Activated B cell treated with CpG ODN at 0.5 μM for 24 hours (primary cell): ENCODE results near the gene TBC1D7. TPM values are rescaled to one million over a fixed set of nuclear protein-coding genes. Genes with fewer than 3 reads are reported as not detected.
A peak's percentile ranks its signal among the peaks of the same experiment; 100 is the strongest.

Source experiments
- ATAC-seq: fragments of 200-7000 bp; cut with Tn5 transposase; one replicate; pipeline ENCODE4 v1.10.0; 2021; ENCODE audit warnings: low read depth, mild to moderate bottlenecking, moderate library complexity
- CTCF ChIA-PET: fragments of 350-600 bp; sonication (Branson Sonifier 250); formaldehyde crosslinking; loops from one replicate; lab custom pipeline; 2021; ENCODE audit warnings: antibody characterized with exemption; lab: Charles Lee
- POLR2A ChIA-PET: fragments of 350-600 bp; sonication (Branson Sonifier 250); formaldehyde crosslinking; loops from one replicate; lab custom pipeline; 2021; ENCODE audit warnings: antibody characterized with exemption; lab: Charles Lee
- DNase-seq: peaks from one replicate; pipeline ENCODE4 v3.0.0; 2022
- H3K27ac Mint-ChIP-seq: one replicate; pipeline ENCODE4 v1.8.0; 2020; ENCODE audit warnings: mixed read lengths
- H3K27me3 Mint-ChIP-seq: one replicate; pipeline ENCODE4 v1.8.0; 2021; ENCODE audit warnings: mixed read lengths
- H3K36me3 Mint-ChIP-seq: one replicate; pipeline ENCODE4 v1.8.0; 2021; ENCODE audit warnings: low read depth, mixed read lengths
- H3K4me1 Mint-ChIP-seq: one replicate; pipeline ENCODE4 v1.8.0; 2021; ENCODE audit warnings: mixed read lengths
- H3K4me3 Mint-ChIP-seq: one replicate; pipeline ENCODE4 v1.8.0; 2020; ENCODE audit warnings: mild to moderate bottlenecking, mixed read lengths
- H3K9me3 Mint-ChIP-seq: one replicate; pipeline ENCODE4 v1.8.0; 2020; ENCODE audit warnings: mixed read lengths
- intact Hi-C: fragments of 100-400 bp; cut with micrococcal nuclease; formaldehyde crosslinking; loops from one replicate; pipeline ENCODE4 v1.15.1; 2024
- total RNA-seq: library from RNA; stranded (reverse); gene quantifications from 2 replicates; pipeline ENCODE4 v1.2.3, GENCODE V29; 2022
- TF ChIP-seq, protein P1 (sequence below): fragments of 200-600 bp; IDR thresholded peaks from one replicate; pipeline ENCODE4 v1.8.0; 2022; ENCODE audit warnings: antibody characterized with exemption, mild to moderate bottlenecking

The TBC1D7 gene
- total RNA-seq, 1 donor from 2014 or later, result 18.5 TPM

DNA sequence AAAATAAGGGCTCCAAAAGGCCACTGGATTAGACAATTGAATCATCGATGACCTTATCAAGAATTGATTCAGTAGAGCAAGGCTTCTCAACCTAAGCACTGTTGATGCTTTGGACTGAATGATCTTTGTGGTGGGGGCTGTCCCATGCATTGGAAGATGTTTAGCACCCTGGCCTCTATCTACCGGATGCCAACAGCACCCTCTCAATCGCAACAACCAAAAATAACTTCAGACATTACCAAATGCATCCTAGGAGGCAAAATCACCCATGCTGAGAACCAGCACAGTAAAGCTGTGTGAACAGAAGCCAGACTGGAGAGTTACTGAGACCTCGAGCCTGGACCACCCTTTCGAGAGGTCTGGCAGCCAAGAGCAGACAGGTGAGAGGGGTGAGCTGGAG is 67.5 kb downstream of the TBC1D7 start:
- ATAC-seq (peak; percentile 6), DNase-seq (no peak)
- TF ChIP-seq, protein P1, sequence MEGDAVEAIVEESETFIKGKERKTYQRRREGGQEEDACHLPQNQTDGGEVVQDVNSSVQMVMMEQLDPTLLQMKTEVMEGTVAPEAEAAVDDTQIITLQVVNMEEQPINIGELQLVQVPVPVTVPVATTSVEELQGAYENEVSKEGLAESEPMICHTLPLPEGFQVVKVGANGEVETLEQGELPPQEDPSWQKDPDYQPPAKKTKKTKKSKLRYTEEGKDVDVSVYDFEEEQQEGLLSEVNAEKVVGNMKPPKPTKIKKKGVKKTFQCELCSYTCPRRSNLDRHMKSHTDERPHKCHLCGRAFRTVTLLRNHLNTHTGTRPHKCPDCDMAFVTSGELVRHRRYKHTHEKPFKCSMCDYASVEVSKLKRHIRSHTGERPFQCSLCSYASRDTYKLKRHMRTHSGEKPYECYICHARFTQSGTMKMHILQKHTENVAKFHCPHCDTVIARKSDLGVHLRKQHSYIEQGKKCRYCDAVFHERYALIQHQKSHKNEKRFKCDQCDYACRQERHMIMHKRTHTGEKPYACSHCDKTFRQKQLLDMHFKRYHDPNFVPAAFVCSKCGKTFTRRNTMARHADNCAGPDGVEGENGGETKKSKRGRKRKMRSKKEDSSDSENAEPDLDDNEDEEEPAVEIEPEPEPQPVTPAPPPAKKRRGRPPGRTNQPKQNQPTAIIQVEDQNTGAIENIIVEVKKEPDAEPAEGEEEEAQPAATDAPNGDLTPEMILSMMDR, result no peak
- intact Hi-C loops, result loop anchor here (1.0 kb wide), 4 partner anchors 11 to 67 kb away; partner anchors contain the start of gene TBC1D7
- peaks cover 92% of the 10 kb centered on the region for H3K4me1 Mint-ChIP-seq
- CTCF ChIA-PET, result interaction anchor here (1.0 to 1.6 kb wide), 6 partner anchors 12 to 79 kb away, joined by 3 to 8 read pairs (median 4); no protein-coding TSS in a partner anchor
- H3K36me3 Mint-ChIP-seq, result peaks cover 3% of the 10 kb centered on the region
- peak overlapping the region; percentile 75 for H3K27ac Mint-ChIP-seq
- H3K4me3 Mint-ChIP-seq, result peak overlapping the region; percentile 74
- POLR2A ChIA-PET, result interaction anchor here (1.0 to 5.2 kb wide), 10 partner anchors 12 to 354 kb away, joined by 3 to 101 read pairs (median 6); partner anchors contain the start of genes NOL7 and TBC1D7
- no peaks in the 10 kb centered on the region for H3K27me3 Mint-ChIP-seq
- H3K9me3 Mint-ChIP-seq, result peaks cover 5% of the 10 kb centered on the region

DNA sequence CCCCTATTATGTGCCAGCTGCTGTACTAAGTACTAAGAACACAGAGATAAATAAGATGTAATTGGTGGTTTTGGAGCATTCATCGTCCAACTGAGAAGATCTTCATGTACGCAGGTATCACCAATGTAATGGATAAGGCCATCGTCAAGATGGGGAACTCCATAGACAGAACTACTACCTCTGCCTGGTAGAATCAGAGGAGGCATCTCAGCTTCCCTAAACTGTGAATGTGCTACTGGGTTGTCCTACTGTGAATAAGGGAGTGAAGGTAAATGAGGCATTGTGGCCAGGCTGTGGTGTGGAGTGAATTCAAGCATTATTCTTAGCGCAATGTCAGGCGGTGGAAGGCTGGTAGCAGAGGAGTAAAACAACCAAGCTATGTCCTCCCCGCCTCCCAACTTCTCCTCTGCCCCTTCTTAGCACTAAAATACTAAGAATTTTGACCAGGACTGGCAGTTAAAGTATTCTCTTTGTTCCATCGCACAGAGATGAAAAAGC is 68.2 kb downstream of the TBC1D7 start:
- H3K27ac Mint-ChIP-seq, result peak overlapping the region; percentile 75
- H3K4me1 Mint-ChIP-seq, result peaks cover 90% of the 10 kb centered on the region
- peak overlapping the region; percentile 74 for H3K4me3 Mint-ChIP-seq
- TF ChIP-seq, protein P1, result no peak
- no peaks in the 10 kb centered on the region for H3K27me3 Mint-ChIP-seq
- CTCF ChIA-PET, result interaction anchor here (1.3 to 1.6 kb wide), 3 partner anchors 13 to 80 kb away, joined by 3 to 8 read pairs (median 4); no protein-coding TSS in a partner anchor
- H3K36me3 Mint-ChIP-seq, result peaks cover 3% of the 10 kb centered on the region
- intact Hi-C loops, result no loop called here
- H3K9me3 Mint-ChIP-seq, result peaks cover 5% of the 10 kb centered on the region
- DNase-seq (no peak), ATAC-seq (no peak)
- POLR2A ChIA-PET, result interaction anchor here (1.7 to 5.2 kb wide), 6 partner anchors 12 to 68 kb away, joined by 6 to 101 read pairs (median 22); partner anchors contain the start of gene TBC1D7

DNA sequence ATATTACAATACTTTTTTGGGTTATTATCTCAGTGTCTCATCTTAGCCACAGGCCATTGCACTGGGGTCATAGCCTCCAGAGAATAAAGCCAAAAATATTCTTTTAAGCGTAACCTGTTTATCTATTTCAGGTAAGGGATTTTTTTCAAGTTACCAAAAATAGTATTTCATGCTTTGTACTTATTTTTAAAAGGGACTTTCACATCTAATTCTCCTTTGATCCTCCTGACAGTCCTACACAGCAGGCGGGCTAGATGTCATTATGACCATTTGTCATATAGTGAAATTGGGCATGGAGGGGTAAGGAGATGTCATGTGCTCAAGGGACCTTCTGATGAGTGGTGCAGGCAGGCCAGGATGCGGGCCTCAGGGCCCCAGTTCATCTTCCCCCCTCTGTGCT is 68.9 kb downstream of the TBC1D7 start:
- Mint-ChIP-seq H3K27ac (peak overlapping the region; percentile 75), H3K4me1 (peaks cover 94% of the 10 kb centered on the region), H3K36me3 (peaks cover 3% of the 10 kb centered on the region), H3K4me3 (peak overlapping the region; percentile 74), H3K27me3 (no peaks in the 10 kb centered on the region), H3K9me3 (peaks cover 5% of the 10 kb centered on the region)
- CTCF ChIA-PET, result interaction anchor here (1.0 to 1.5 kb wide), 2 partner anchors 18 to 64 kb away, joined by 6 read pairs; no protein-coding TSS in a partner anchor
- DNase-seq (no peak), ATAC-seq (peak; percentile 45)
- TF ChIP-seq, protein P1, result no peak
- intact Hi-C loops, result loop anchor here (2.0 kb wide), 1 partner anchor 25 kb away; no protein-coding TSS in a partner anchor
- POLR2A ChIA-PET, result interaction anchor here (4.9 to 5.2 kb wide), 3 partner anchors 13 to 69 kb away, joined by 27 to 101 read pairs (median 35); partner anchors contain the start of gene TBC1D7

DNA sequence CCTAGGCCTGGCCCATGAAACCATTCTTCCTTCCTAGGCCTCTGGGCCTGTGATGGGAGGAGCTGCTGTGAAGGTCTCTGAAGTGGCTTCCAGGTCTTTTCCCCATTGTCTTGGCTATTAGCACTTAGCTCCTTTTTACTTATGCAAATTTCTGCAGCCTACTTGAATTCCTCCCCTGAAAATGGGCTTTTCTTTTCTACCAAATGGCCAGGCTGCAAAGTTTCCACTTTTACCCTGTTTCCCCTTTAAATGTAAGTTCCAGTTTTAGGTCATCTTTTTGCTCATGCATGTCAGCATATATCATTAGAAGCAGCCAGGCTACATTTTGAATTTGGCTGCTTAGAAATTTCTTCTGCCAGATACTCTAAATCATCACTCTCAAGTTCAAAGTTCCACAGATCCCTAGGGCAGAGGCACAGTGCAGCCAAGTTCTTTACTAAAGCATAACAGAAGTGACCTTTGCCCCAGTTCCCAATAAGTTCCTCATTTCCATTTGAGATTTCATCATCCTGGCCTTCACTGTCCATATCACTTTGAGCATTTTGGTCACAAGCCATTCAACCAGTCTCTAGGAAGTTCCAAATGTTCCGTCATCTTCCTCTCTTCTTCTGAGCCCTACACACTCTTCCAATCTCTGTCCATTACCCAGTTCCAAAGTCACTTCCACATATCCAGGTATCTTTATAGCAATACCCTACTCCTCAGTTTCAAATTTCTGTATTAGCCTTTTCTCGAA is 71.9 kb downstream of the TBC1D7 start:
- TF ChIP-seq, protein P1, result no peak
- intact Hi-C loops, result no loop called here
- Mint-ChIP-seq H3K4me3 (peak overlapping the region; percentile 11), H3K36me3 (peaks cover 3% of the 10 kb centered on the region), H3K4me1 (peaks cover 79% of the 10 kb centered on the region), H3K27ac (no peak overlapping the region), H3K9me3 (peaks cover 5% of the 10 kb centered on the region), H3K27me3 (no peaks in the 10 kb centered on the region)
- ChIA-PET CTCF (no interaction called here), POLR2A (interaction anchor here (1.2 kb wide), 1 partner anchor 72 kb away, joined by 4 read pairs; the partner anchor contains the start of gene TBC1D7)
- ATAC-seq (no peak), DNase-seq (no peak)

Other genes starting within 250 kb of the TBC1D7 start
- gene GFOD1, start 159.1 kb upstream of the TBC1D7 start, total RNA-seq, result 8.3 and 8.4 TPM in 2 replicates
- gene SIRT5, start 246.1 kb upstream of the TBC1D7 start, total RNA-seq, result 9.7 and 12.4 TPM in 2 replicates